Panc1 (cell line): ENCODE results near the gene LIPM.

Source experiments
- POLR2AphosphoS5 ChIP-seq: IDR thresholded peaks from 2 replicates; pipeline ENCODE4 v1.6.1; 2012; ENCODE audit warnings: mild to moderate bottlenecking, low read depth, low read length, moderate library complexity
- SIN3A ChIP-seq: IDR thresholded peaks from 2 replicates; pipeline ENCODE4 v1.6.1; 2012; ENCODE audit warnings: low read depth, mild to moderate bottlenecking, low read length, moderate library complexity, borderline replicate concordance; ENCODE audit not compliant: insufficient read depth
- TF ChIP-seq, protein P1 (sequence below): fragments of 450-650 bp; IDR thresholded peaks from 2 replicates; pipeline ENCODE4 v1.5.1; 2017; ENCODE audit warnings: mild to moderate bottlenecking
- TF ChIP-seq, protein P2 (sequence below), 2 experiments: IDR thresholded peaks; 2 replicates each; pipeline ENCODE4 v1.6.1; 2011 to 2012; ENCODE audit warnings: low read depth in 2 of 2, control low read depth in 1 of 2, low read length in 1 of 2, mild to moderate bottlenecking in 1 of 2, moderate library complexity in 1 of 2; ENCODE audit not compliant: insufficient read depth in 1 of 2

DNA sequence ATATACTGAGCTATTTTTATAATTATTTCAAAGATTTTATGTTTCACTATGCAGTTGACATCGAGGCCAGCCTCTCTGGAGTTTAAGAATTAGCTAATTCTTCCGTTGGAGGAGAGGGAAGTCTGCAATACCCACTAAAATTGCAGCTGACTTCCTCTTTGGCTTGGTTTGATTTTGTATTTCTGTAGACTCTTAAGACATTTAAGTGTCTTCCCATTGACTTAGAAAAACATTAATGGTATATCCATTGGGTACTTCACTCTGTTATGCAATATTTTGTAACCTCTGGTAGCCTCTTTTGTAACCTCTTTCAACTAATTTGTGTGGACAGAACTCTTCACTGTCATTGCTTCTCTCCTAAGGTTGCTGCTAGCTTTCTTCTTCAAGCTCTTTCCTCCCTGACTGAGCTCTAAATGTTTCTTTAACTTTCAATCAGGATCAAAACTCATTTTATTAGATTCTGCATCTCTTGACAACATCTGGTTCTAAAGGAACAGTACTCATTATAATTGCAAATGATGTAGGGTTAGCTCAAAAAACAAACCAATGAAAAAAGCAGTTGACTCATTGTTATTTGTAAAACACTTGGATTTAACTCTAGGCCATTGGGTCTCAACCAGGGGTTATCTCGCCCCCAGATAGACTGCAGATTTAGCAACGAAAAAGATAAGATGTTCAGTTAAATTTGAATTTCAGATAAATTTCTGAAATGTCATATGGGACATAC lies 50.8 kb downstream of the LIPM start:
- TF ChIP-seq POLR2AphosphoS5 (no peak), SIN3A (no peak)
- TF ChIP-seq, protein P1, sequence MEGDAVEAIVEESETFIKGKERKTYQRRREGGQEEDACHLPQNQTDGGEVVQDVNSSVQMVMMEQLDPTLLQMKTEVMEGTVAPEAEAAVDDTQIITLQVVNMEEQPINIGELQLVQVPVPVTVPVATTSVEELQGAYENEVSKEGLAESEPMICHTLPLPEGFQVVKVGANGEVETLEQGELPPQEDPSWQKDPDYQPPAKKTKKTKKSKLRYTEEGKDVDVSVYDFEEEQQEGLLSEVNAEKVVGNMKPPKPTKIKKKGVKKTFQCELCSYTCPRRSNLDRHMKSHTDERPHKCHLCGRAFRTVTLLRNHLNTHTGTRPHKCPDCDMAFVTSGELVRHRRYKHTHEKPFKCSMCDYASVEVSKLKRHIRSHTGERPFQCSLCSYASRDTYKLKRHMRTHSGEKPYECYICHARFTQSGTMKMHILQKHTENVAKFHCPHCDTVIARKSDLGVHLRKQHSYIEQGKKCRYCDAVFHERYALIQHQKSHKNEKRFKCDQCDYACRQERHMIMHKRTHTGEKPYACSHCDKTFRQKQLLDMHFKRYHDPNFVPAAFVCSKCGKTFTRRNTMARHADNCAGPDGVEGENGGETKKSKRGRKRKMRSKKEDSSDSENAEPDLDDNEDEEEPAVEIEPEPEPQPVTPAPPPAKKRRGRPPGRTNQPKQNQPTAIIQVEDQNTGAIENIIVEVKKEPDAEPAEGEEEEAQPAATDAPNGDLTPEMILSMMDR: no peak
- TF ChIP-seq, protein P2, sequence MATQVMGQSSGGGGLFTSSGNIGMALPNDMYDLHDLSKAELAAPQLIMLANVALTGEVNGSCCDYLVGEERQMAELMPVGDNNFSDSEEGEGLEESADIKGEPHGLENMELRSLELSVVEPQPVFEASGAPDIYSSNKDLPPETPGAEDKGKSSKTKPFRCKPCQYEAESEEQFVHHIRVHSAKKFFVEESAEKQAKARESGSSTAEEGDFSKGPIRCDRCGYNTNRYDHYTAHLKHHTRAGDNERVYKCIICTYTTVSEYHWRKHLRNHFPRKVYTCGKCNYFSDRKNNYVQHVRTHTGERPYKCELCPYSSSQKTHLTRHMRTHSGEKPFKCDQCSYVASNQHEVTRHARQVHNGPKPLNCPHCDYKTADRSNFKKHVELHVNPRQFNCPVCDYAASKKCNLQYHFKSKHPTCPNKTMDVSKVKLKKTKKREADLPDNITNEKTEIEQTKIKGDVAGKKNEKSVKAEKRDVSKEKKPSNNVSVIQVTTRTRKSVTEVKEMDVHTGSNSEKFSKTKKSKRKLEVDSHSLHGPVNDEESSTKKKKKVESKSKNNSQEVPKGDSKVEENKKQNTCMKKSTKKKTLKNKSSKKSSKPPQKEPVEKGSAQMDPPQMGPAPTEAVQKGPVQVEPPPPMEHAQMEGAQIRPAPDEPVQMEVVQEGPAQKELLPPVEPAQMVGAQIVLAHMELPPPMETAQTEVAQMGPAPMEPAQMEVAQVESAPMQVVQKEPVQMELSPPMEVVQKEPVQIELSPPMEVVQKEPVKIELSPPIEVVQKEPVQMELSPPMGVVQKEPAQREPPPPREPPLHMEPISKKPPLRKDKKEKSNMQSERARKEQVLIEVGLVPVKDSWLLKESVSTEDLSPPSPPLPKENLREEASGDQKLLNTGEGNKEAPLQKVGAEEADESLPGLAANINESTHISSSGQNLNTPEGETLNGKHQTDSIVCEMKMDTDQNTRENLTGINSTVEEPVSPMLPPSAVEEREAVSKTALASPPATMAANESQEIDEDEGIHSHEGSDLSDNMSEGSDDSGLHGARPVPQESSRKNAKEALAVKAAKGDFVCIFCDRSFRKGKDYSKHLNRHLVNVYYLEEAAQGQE (IDR thresholded peaks at IDR 0.05; ENCODE audit: insufficient read depth in 1 of 2, low read depth in 2 of 2, low read length in 1 of 2): no peak
